Measurements from ENCODE around the gene GCHFR.
A peak's percentile ranks its signal among the peaks of the same experiment; 100 is the strongest.

The GCHFR gene

GRCh38 chr15:40775740-40776536 lies 12.1 kb downstream of the GCHFR start:
- no peak for DNase-seq (ENCODE audit: low read depth)

- no peak for DNase-seq (ENCODE audit: low read depth)
These were observed 12.8 kb downstream of the GCHFR start for GRCh38 chr15:40776537-40777141.

DNA sequence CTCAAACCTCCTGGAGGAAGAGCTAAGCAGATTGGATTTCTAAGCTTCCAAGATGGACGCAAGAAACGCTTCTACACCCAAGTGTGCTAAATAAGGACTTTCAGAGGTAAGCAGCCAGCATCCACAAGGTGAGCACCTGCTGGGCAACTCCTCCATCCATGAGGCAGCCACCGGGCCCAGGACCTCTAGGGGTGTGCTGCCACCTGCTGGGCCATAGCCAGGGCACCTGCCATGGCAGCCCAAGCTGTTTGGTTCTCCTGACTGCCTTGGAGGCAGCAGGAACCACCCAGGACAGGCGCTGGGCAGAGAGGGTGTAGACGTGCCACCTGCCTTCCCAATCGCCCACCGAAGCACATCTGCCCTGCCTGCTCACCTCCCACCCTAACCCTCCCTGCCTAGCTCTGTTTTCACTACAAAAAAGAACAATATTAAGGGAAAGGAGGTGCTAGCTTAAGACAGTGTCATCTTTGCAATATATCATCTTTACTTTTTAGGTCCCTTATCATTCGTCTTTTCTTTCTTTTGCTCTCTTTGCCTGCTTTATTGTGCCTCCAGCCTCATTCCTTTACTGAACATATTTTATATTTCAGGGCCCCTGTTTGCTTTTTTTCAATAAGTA lies 18.9 kb downstream of the GCHFR start:
- peak; percentile 71 for DNase-seq (ENCODE audit: low read depth)

GRCh38 chr15:40785164-40785563 lies 21.3 kb downstream of the GCHFR start:
- DNase-seq (ENCODE audit: low read depth) = no peak

DNA sequence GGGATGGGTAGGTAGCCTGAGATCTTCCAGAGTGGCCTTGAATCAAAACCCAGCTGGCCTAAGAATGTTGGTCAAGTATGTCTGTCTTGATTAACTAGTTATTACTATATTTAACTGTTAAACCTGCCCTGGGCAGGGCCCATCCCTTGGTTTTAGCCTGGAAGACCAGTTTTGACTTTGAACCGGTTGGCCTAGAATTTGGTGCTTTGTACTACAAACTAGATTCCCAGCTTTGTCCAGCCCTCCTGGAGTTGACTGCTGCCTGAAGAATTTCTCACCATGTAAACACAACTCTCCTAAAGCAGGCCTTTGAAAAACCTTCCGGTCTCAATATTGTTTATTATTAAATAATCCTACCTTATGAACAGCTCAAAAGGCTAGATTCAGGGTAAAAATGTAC lies 21.9 kb downstream of the GCHFR start:
- DNase-seq (ENCODE audit: low read depth) = no peak

- DNase-seq (ENCODE audit: low read depth) = no peak
These were observed 23.5 kb downstream of the GCHFR start for GRCh38 chr15:40787344-40787841.

GRCh38 chr15:40787991-40788390 lies 24.1 kb downstream of the GCHFR start:
- no peak for DNase-seq (ENCODE audit: low read depth)

DNA sequence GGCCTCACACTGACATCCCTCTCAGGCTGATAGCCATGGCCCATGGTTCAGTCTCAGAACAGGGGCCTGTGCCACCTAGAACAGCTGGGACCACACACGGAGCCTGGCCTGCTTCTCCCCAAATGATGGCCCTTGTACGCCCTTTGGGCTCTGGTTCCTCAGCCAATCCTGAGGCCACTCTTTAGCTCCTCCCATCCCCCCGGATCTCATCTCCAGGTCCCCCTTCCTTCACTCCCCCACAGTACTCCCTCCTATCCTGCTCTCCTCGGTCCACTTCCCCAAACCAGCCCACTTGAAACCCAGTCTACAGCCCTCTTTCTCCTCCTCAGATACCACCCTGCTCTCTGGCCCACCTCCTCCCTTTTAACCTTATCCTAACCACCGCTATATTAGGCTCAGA lies 25.3 kb downstream of the GCHFR start:
- DNase-seq (ENCODE audit: low read depth) = no peak

DNA sequence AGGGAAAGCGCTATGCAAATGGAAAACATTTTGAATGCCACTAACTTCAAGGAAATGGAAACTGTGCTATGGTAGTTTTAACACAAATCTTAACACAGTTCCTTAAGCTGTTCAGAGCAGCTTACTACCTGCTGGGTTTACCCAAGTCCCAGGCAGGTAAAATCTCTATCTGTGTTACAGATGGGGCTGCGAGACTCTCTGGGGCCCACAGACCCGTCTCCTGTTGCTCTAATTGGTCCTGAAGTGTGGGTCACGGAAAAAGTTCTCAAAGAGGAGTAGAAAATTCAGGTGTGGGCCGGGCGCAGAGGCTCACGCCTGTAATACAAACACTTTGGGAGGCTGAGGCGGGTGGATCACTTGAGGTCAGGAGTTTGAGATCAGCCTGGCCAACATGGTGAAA lies 26.1 kb downstream of the GCHFR start:
- no peak for DNase-seq (ENCODE audit: low read depth)

DNA sequence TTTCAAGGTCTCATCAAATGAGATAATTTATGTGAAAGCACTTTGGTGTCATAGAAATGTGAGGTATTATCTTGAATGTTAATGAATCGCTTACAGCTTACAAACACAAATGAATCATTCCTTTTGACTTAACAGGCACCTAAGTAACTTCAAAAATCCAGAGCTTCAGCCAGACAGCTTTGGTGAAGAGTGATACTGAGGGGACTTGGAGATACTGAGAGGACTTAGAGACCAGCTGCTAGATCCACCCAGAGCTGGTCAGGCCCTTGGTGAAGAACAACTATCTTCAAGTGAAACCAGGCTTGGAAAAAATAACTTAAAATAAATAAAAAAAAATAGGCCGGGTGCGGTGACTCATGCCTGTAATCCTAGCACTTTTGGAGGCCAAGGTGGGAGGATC lies 26.9 kb downstream of the GCHFR start:
- DNase-seq (ENCODE audit: low read depth) = no peak

DNA sequence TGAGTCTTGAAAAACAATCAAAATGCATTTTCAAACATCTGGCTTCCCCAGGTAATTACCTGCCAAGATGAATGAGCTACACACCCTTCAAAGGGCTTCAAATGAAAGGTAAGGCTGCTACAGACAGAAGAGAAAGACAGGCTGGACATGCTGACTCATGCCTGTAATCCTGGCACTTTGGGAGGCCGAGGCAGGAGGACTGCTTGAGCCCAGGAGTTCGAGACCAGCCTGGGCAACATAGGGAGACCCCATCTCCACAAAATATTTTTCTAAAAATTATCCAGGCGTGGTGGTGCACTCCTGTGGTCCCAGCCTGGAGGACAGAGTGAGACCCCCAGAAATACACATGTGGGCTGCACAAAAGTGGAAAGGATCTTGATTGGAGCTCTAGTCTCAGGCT lies 28.5 kb downstream of the GCHFR start:
- DNase-seq (ENCODE audit: low read depth) = no peak

- no peak for DNase-seq (ENCODE audit: low read depth)
These were observed 29.5 kb downstream of the GCHFR start for GRCh38 chr15:40793216-40793989.

GRCh38 chr15:40796041-40796440 lies 32.2 kb downstream of the GCHFR start:
- DNase-seq (ENCODE audit: low read depth) = no peak

GRCh38 chr15:40796512-40796911 lies 32.6 kb downstream of the GCHFR start:
- no peak for DNase-seq (ENCODE audit: low read depth)

DNA sequence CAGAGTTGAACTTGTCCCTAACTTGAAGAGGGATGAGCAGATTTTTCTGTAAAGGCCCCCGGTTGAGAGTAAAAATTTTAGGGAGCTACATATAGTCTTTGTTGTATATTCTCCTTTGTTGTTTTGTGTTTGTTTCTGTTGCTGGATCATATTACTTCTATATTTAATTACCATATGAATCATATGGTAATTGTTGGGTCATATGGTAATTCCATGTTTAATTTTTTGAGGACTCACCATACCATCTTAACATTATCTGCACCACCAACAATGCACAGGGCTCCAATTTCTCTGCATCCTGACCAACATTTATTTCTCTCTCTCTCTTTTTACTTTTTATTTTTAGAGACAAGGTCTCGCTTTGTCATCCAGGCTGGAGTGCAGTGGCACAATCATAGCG lies 35.7 kb downstream of the GCHFR start:
- no peak for DNase-seq (ENCODE audit: low read depth)

- no peak for DNase-seq (ENCODE audit: low read depth)
These were observed 39.2 kb downstream of the GCHFR start for GRCh38 chr15:40803076-40803475.

DNA sequence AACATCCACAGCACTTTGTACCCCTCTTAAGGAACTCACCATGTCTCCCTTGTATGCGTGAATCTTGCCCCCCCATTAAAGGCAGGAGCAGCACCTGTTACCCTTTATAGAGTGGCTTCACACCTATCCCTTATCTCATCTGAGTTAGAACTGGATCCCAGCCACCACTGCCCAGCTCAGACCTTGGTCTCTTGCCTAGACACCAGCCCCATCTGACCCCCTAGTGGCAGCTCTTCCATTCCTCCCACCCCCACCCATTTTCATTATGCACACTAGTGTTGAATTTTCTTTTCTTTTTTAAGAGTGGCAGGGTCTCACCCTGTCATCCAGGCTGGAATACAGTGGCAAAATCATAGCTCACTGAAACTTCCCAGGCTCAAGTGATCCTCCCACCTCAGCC lies 39.8 kb downstream of the GCHFR start:
- no peak for DNase-seq (ENCODE audit: low read depth)

- DNase-seq (ENCODE audit: low read depth) = no peak
These were observed 42.8 kb downstream of the GCHFR start for GRCh38 chr15:40806672-40807027.

DNA sequence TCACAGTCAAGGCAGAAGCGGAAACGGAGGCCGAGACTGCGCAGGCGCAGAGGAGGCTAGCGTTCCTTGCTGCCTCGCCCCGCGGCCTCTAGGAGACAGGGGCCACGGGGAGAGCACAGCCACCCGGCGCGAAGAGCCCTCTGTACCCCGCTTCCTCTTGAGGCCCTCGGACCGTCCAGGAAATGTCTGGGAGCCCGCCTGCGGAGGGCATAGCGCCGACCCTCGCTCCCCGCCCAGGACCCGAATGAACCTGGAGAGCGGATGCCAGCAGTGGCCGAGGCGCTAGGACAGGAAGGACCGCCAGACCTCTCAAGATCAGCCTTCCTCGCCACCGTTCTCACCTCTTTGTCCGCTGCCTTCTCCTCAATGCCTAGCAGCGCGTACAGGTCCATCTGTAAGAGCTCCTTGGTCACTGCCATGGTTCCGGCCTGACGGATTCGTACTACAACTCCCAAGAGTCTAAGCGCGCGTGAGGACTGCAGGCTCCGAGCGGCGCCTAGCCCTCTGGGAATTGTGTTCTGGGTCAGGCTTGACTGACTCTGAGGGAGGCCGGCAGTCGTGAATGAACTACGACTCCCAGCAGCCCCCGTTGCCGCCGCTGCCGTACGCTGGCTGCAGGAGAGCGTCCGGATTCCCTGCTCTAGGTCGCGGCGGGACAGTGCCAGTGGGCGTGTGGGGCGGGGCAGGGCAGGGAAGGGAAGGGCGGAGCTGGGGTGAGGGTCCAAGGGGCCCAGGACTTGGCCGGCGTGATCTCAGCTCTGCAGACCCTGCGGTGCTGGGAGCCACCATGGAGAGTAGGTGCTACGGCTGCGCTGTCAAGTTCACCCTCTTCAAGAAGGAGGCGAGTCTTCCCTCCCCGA lies 43.4 kb downstream of the GCHFR start, which contains the start of the genes DNAJC17 and ZFYVE19:
TSS of gene DNAJC17 (minus strand) at position 446 of the 860 bp plus-strand sequence. CDS start at position 419, 27 bp downstream.
TSS of gene ZFYVE19 (plus strand) at position 62 of the 860 bp plus-strand sequence. CDS start at position 563, 501 bp downstream.
- peak; percentile 91 for DNase-seq (ENCODE audit: low read depth)

GRCh38 chr15:40807888-40808461 lies 44.1 kb downstream of the GCHFR start:
- DNase-seq (ENCODE audit: low read depth) = no peak

Measured in T follicular helper cell (primary cell).